ENCODE results near the gene GLYATL3.

GRCh38 chr6:49499623-49500022 lies at the start of gene GLYATL3:
- no peak for TF ChIP-seq CTCF (conservative IDR thresholded peaks at IDR 0.05; ENCODE audit: low read depth, low read length)
- TF ChIP-seq POLR2A (IDR thresholded peaks at IDR 0.05; ENCODE audit: low read depth, low read length), result no peak
- TF ChIP-seq SMC3 (IDR thresholded peaks at IDR 0.05; ENCODE audit: low read depth, low read length), result no peak
- no peak for TF ChIP-seq MXI1 (IDR thresholded peaks at IDR 0.05; ENCODE audit: borderline replicate concordance, low read depth, low read length)
- no peak for TF ChIP-seq RAD21 (IDR thresholded peaks at IDR 0.05; ENCODE audit: low read length)
- TF ChIP-seq FOS (IDR thresholded peaks at IDR 0.05; ENCODE audit: low read depth, low read length), result no peak
- TF ChIP-seq NFE2L2 (IDR thresholded peaks at IDR 0.05; ENCODE audit: low read depth, low read length), result no peak
- TF ChIP-seq USF2 (IDR thresholded peaks at IDR 0.05; ENCODE audit: low read depth, low read length), result no peak
- TF ChIP-seq CEBPB (IDR thresholded peaks at IDR 0.05; ENCODE audit: low read depth, low read length), result no peak
- no peak for TF ChIP-seq ELK1 (IDR thresholded peaks at IDR 0.05; ENCODE audit: borderline replicate concordance, low read depth, low read length)
- no peak for TF ChIP-seq MAFK (IDR thresholded peaks at IDR 0.05; ENCODE audit: low read depth, low read length)

Measured in IMR-90 (cell line).